Mammary epithelial cell (primary cell): Measurements from ENCODE around the gene TOMM5.

Source experiments
- EZH2 ChIP-seq: IDR thresholded peaks from 2 replicates; pipeline ENCODE4 v1.6.1; 2012; ENCODE audit warnings: low read length, inconsistent platforms, borderline replicate concordance
- TF ChIP-seq, protein P1 (sequence below), 2 donors: IDR thresholded peaks in 1 of 2; conservative IDR thresholded peaks in 1 of 2; 2 replicates each; pipeline ENCODE4 v1.5.1; 2011 to 2012; ENCODE audit warnings: inconsistent platforms in 2 of 2, low read length in 2 of 2, mild to moderate bottlenecking in 2 of 2, control low read depth in 1 of 2, low read depth in 1 of 2; ENCODE audit not compliant: insufficient read depth in 1 of 2; ENCODE audit errors: extremely low read depth in 1 of 2

DNA sequence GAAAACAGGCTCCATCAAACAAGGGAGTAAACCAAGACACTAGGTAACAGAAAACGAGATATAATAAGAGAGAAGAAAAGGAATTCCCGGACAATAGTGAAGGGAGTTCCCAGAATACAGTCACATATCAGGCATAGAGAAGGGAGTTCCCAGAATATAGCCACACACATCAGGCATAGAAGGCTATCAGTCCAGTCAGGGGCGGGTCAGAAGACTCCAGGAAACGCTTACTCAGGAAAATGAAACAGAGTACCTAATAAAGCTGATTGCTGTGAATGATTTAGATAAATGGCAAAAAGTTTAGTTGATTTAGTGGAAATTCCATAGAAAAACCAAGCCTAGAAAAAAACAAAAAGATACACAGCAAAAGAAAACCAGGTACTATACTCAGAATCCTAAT is 4.9 kb downstream of the TOMM5 start:
- TF ChIP-seq, protein P1, sequence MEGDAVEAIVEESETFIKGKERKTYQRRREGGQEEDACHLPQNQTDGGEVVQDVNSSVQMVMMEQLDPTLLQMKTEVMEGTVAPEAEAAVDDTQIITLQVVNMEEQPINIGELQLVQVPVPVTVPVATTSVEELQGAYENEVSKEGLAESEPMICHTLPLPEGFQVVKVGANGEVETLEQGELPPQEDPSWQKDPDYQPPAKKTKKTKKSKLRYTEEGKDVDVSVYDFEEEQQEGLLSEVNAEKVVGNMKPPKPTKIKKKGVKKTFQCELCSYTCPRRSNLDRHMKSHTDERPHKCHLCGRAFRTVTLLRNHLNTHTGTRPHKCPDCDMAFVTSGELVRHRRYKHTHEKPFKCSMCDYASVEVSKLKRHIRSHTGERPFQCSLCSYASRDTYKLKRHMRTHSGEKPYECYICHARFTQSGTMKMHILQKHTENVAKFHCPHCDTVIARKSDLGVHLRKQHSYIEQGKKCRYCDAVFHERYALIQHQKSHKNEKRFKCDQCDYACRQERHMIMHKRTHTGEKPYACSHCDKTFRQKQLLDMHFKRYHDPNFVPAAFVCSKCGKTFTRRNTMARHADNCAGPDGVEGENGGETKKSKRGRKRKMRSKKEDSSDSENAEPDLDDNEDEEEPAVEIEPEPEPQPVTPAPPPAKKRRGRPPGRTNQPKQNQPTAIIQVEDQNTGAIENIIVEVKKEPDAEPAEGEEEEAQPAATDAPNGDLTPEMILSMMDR (conservative IDR thresholded peaks at IDR 0.05 in 1 of 2, IDR thresholded peaks at IDR 0.05 in 1 of 2; ENCODE audit: extremely low read depth in 1 of 2, insufficient read depth in 1 of 2, low read depth in 1 of 2, low read length in 2 of 2), result no peak
- TF ChIP-seq EZH2, result no peak
